Right renal pelvis (tissue), 4 donors: ENCODE data around the gene PCDHGA3. TPM values are rescaled to one million over a fixed set of nuclear protein-coding genes. Genes with fewer than 3 reads are reported as not detected.
"Not testable (repeated sequence)": the region's sequence is repeated elsewhere in the genome, so short reads cannot be mapped to it uniquely, and the experiment has no call there.

Source experiments
- DNase-seq, 4 donors: peaks; one replicate each; pipeline ENCODE4 v3.0.0-alpha.2; 2013; ENCODE audit warnings: low read depth in 4 of 4, low spot score in 3 of 4, missing footprints in 1 of 4
- polyA plus RNA-seq, 4 donors: library from polyadenylated mRNA; unstranded; fragments of 120-200 nt; gene quantifications; one replicate each; pipeline ENCODE4 v1.2.1, GENCODE V29; 2013; ENCODE audit not compliant: insufficient read length in 4 of 4

PCDHGA3 gene
- polyA plus RNA-seq, 4 donors = 2.2 to 4.2 (median 3.1) TPM

DNA sequence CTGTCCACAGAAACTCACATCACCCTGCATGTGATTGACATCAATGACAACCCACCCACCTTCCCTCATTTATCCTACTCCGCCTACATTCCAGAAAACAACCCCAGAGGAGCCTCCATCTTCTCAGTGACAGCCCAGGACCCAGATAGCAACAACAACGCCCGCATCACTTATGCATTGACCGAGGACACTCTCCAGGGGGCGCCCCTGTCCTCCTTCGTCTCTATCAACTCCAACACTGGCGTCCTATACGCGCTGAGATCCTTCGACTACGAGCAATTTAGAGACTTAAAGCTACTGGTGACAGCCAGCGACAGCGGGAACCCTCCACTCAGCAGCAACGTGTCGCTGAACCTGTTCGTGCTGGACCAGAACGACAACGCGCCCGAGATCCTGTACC is 1.7 kb downstream of the PCDHGA3 start:
- no peak for DNase-seq

GRCh38 chr5:141346017-141346416 is 2.4 kb downstream of the PCDHGA3 start:
- not testable (repeated sequence) for DNase-seq

DNA sequence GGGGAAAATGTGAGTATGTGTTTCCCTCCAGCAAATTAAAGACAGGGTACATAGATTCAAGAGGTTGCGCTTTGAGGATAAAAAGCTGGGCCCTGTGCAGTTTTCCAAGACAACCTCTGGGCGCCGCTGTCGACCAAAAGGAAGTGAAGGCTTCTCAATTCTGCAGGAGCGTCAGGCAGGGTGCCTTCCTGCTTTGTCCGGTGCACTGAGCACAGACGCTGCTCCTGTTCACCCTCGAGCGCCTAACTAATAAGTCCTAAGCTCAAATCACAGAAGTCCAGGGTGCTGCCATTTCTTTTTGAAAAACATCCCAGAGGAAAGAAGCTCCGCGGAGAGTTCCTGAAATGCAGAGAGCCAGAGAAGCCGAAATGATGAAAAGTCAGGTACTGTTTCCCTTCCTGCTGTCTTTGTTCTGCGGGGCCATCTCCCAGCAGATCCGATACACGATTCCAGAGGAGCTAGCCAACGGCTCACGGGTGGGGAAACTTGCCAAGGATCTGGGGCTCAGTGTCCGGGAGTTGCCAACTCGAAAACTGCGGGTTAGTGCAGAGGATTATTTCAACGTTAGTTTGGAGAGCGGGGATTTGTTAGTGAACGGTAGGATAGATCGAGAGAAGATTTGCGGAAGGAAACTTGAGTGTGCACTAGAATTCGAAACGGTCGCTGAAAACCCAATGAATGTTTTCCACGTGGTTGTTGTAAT is 6.4 kb downstream of the PCDHGA3 start, which contains the start of gene PCDHGB1:
Gene PCDHGB1 (plus strand): TSS at position 183 of the 703 bp plus-strand sequence. CDS start 162 bp downstream, at position 345.
- no peak for DNase-seq

GRCh38 chr5:141351591-141351990 is 8.0 kb downstream of the PCDHGA3 start:
- DNase-seq = no peak

- no peak for DNase-seq
Observed at GRCh38 chr5:141354900-141355469, 11.4 kb downstream of the PCDHGA3 start, which contains the start of gene PCDHGA4. PCDHGA4 (plus strand) TSS chr5:141355021; CDS start chr5:141355108, 87 bp downstream.

- DNase-seq = no peak
Observed at GRCh38 chr5:141355641-141356040, 12.0 kb downstream of the PCDHGA3 start.

- no peak for DNase-seq
Observed at GRCh38 chr5:141356133-141356532, 12.5 kb downstream of the PCDHGA3 start.

DNA sequence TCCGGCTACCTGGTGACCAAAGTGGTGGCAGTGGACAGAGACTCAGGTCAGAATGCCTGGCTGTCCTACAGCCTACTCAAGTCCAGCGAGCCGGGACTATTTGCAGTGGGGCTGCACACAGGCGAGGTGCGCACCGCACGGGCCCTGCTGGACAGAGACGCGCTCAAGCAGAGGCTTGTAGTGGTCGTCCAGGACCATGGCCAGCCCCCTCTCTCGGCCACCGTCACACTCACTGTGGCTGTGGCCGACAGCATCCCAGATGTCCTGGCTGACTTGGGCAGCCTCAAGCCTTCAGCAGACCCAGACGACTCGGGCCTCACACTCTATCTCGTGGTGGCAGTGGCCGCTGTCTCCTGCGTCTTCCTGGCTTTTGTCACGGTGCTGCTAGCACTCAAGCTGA is 13.3 kb downstream of the PCDHGA3 start:
- DNase-seq = no peak

- DNase-seq = no peak
Observed at GRCh38 chr5:141359790-141360426, 16.3 kb downstream of the PCDHGA3 start, which contains the start of gene PCDHGB2. PCDHGB2 (plus strand) TSS chr5:141359994; CDS start chr5:141360136, 142 bp downstream.

DNA sequence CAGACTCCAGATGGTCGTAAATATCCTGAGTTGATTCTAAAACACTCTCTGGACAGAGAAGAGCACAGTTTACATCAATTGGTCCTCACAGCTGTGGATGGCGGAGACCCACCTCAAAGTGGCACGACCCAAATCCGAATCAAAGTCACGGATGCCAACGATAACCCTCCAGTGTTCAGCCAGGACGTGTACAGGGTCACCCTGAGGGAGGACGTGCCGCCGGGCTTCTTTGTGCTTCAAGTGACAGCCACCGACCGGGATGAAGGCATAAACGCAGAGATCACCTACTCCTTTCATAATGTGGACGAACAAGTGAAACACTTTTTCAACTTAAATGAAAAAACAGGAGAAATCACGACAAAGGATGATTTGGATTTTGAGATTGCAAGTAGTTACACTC is 17.1 kb downstream of the PCDHGA3 start:
- no peak for DNase-seq

DNA sequence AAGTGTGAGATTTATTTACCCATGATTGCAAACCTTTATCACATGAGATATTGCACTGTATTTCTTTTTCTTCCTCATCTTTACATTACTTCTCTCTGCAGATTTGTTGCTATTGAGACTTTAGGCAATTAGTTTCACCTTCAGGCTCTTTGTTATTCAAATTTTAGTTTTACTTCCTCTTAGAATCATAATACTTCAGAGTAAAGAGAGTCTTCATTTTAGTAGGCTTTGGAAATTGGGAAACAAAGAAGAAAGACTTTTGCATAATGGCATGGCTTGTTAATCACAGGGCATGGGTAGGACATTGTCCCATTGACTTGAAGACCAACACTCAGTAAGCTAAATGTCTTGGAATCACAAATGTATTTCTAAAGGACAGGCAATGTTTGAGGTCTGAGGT is 19.1 kb downstream of the PCDHGA3 start:
- no peak for DNase-seq

DNA sequence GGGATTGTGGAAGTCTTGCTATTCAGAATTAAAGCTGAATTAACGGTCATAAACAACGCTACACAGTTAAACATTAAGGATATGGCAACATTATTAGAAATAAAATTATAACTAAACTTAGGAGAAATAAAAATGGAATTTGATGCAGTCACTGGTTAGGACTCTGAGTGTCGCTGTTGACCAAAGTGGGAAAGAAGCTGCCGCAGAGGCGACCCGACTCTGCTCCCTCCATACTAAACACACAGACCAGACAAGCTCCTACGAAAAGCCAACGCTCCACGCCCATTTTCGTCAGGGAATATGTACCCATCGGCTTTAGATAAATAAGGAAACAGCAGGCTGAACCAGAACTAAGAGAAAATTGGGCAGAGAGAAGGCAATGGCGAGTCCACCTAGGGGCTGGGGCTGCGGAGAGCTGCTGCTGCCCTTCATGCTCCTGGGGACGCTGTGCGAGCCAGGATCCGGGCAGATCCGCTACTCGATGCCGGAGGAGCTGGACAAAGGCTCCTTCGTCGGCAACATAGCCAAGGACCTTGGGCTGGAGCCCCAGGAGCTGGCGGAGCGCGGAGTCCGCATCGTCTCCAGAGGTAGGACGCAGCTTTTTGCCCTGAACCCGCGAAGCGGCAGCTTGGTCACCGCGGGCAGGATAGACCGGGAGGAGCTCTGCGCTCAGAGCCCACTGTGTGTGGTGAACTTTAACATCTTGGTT is 20.5 kb downstream of the PCDHGA3 start, which contains the start of gene PCDHGA5:
Gene PCDHGA5 (plus strand): TSS at position 211 of the 709 bp plus-strand sequence. CDS start 169 bp downstream, at position 380.
- DNase-seq = no peak

GRCh38 chr5:141366016-141366896 is 22.6 kb downstream of the PCDHGA3 start:
- no peak for DNase-seq

GRCh38 chr5:141369994-141370848 is 26.6 kb downstream of the PCDHGA3 start, which contains the start of gene PCDHGB3:
PCDHGB3 (plus strand) TSS chr5:141370242; CDS start chr5:141370395, 153 bp downstream.
- no peak for DNase-seq

- DNase-seq = no peak
Observed at GRCh38 chr5:141371572-141372475, 28.2 kb downstream of the PCDHGA3 start.

DNA sequence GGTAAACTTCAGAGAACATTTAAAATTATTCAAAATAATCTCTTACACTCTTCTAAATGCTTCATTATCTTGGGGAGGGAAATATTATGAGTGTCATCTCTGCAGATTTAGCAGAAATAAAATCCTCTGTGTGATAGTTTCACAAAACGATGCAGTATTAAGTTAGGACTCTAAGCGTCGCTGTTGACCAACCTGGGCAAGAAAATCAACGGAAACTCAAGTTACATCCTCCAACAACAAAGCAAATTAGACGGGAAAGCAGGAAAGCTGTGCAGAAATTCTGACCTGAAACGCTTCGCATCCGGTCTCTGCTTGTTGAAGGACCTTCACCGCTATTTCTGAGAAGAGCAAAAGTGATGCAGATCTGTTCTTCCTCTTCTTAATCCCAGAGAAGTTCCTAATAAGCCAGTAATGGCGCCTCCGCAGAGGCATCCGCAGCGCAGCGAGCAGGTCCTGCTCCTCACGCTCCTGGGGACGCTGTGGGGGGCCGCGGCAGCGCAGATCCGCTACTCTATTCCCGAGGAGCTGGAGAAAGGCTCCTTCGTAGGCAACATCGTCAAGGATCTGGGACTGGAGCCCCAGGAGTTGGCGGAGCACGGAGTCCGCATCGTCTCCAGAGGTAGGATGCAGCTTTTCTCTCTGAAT is 30.2 kb downstream of the PCDHGA3 start, which contains the start of gene PCDHGA6:
Gene PCDHGA6 (plus strand): TSS at position 219 of the 645 bp plus-strand sequence. CDS start 193 bp downstream, at position 412.
- DNase-seq = no peak

- DNase-seq = no peak
Observed at GRCh38 chr5:141374627-141375026, 31.0 kb downstream of the PCDHGA3 start.
